H7 (cell line): ENCODE measurements around the gene TASL. TPM values are rescaled to one million over a fixed set of nuclear protein-coding genes. Genes with fewer than 3 reads are reported as not detected.

Experiments used
- DNase-seq: peaks from one replicate; pipeline ENCODE4 v3.0.0; 2012
- H3K27me3 ChIP-seq: 2 replicates; pipeline ENCODE4 v1.6.0; 2011; ENCODE audit warnings: mild to moderate bottlenecking, low read length; ENCODE audit not compliant: control insufficient read depth, insufficient read depth
- H3K36me3 ChIP-seq: replicated peaks from 2 replicates; pipeline ENCODE4 v1.5.1; 2011; ENCODE audit warnings: low read length; ENCODE audit not compliant: control insufficient read depth, insufficient read depth
- H3K4me3 ChIP-seq: 2 replicates; pipeline ENCODE4 v1.5.1; 2011; ENCODE audit warnings: low read depth, mild to moderate bottlenecking, control low read depth, low read length, moderate library complexity; ENCODE audit not compliant: insufficient read depth
- total RNA-seq: library from RNA; depleted of rRNA; stranded (reverse); fragments of >200 nt; shearing (Covaris generic); gene quantifications from 2 replicates; pipeline ENCODE4 v1.2.3, GENCODE V29; 2014; rRNA removed

TASL gene
- total RNA-seq, 1 experiment from 2014 or later: not detected

- no peak for DNase-seq
- H3K4me3 ChIP-seq: no peak overlapping the region
Measured at GRCh38 chrX:30538271-30538670, 39.3 kb downstream of the TASL start.

GRCh38 chrX:30533835-30534234, 43.7 kb downstream of the TASL start:
- DNase-seq: no peak
- H3K4me3 ChIP-seq: no peak overlapping the region
- no peaks in the 10 kb centered on the region for H3K27me3 ChIP-seq
- no peaks in the 10 kb centered on the region for H3K36me3 ChIP-seq

More at GRCh38 chrX:30538271-30538670, 39.3 kb downstream of the TASL start:
- Histone ChIP-seq H3K27me3 (no peaks in the 10 kb centered on the region), H3K36me3 (no peaks in the 10 kb centered on the region)

GRCh38 chrX:30533266-30533665, 44.3 kb downstream of the TASL start:
- H3K4me3 ChIP-seq: no peak overlapping the region

GRCh38 chrX:30530606-30531005, 47.0 kb downstream of the TASL start:
- no peaks in the 10 kb centered on the region for H3K27me3 ChIP-seq
- no peaks in the 10 kb centered on the region for H3K36me3 ChIP-seq
- DNase-seq: no peak
- H3K4me3 ChIP-seq: no peak overlapping the region

More at GRCh38 chrX:30533266-30533665, 44.3 kb downstream of the TASL start:
- no peak for DNase-seq
- Histone ChIP-seq H3K27me3 (no peaks in the 10 kb centered on the region), H3K36me3 (no peaks in the 10 kb centered on the region)

- DNase-seq: no peak
Measured at GRCh38 chrX:30525732-30526131, 51.8 kb downstream of the TASL start.

GRCh38 chrX:30521440-30522182, 56.0 kb downstream of the TASL start:
- Histone ChIP-seq H3K36me3 (no peaks in the 10 kb centered on the region), H3K27me3 (no peaks in the 10 kb centered on the region), H3K4me3 (no peak overlapping the region)
- DNase-seq: no peak

More at GRCh38 chrX:30525732-30526131, 51.8 kb downstream of the TASL start:
- Histone ChIP-seq H3K27me3 (no peaks in the 10 kb centered on the region), H3K36me3 (no peaks in the 10 kb centered on the region), H3K4me3 (no peak overlapping the region)

- no peaks in the 10 kb centered on the region for H3K36me3 ChIP-seq
- peak; percentile 14 for DNase-seq
- H3K27me3 ChIP-seq: no peaks in the 10 kb centered on the region
- H3K4me3 ChIP-seq: no peak overlapping the region
Measured at GRCh38 chrX:30513284-30513683, 64.3 kb downstream of the TASL start.

Other genes starting within 250 kb of the TASL start
- 6.8 and 9.1 TPM in 2 replicates for gene GK, start 75.7 kb upstream of the TASL start, total RNA-seq